Measurements from ENCODE around the gene UAP1. TPM values are rescaled to one million over a fixed set of nuclear protein-coding genes. Genes with fewer than 3 reads are reported as not detected.
A peak's percentile ranks its signal among the peaks of the same experiment; 100 is the strongest.

UAP1 gene
- total RNA-seq, 1 donor from 2014 or later, result 58.2 TPM

DNA sequence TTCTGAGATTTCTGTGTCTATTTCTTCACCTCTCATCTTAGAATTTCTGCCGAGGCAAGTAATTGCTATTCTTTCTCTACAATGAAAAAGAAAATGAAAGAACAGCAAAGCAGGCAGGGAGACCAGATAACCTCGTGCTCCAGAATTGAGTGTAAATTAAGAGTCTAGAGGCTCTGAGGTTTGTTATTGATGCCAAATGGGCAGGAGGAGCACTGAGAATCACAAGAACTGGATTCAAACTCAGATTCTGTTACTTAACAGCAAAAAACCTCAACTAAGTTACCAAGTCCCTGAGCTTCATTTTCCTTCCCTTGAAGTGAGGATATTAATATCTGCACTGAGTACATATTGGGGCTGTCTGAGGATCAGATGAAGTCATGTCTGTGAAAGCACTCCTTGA lies 65.2 kb downstream of the UAP1 start:
- no peak overlapping the region for H3K4me3 ChIP-seq (ENCODE audit: low read depth, low read length)

DNA sequence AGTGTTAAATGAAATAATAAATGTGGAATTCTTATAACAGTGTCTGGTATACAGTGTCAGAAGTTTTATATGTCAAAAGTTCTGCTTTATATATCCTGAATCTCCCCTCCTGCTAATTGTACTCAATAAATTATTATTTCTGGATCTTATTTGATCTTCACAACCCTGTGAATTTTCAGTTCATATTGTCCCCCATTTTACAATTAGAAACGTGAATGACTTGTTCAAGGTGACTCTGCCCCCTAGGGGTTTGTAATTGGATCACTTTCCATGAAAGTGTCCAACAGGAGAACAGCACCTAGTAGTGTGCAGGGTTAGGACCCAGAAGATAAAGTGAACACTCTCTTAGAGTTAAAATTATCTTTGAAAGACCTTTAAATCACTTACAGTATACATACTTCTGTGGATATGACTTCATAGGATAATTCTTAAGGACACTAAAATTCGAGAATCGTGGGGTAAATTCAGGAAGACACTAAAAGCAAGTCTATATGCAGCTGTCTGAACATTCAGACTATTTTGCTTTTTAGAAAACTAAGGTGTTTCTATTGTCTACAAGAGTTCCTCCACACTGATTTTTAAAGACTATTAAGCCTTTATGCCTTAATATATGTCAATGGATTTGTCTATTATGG lies 66.3 kb downstream of the UAP1 start:
- H3K4me3 ChIP-seq (ENCODE audit: low read depth, low read length), result no peak overlapping the region
- TF ChIP-seq, protein P1, sequence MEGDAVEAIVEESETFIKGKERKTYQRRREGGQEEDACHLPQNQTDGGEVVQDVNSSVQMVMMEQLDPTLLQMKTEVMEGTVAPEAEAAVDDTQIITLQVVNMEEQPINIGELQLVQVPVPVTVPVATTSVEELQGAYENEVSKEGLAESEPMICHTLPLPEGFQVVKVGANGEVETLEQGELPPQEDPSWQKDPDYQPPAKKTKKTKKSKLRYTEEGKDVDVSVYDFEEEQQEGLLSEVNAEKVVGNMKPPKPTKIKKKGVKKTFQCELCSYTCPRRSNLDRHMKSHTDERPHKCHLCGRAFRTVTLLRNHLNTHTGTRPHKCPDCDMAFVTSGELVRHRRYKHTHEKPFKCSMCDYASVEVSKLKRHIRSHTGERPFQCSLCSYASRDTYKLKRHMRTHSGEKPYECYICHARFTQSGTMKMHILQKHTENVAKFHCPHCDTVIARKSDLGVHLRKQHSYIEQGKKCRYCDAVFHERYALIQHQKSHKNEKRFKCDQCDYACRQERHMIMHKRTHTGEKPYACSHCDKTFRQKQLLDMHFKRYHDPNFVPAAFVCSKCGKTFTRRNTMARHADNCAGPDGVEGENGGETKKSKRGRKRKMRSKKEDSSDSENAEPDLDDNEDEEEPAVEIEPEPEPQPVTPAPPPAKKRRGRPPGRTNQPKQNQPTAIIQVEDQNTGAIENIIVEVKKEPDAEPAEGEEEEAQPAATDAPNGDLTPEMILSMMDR (conservative IDR thresholded peaks at IDR 0.05; ENCODE audit: low read depth, low read length), result peak; percentile 68
- no peak for DNase-seq (ENCODE audit: low read depth)

More for the DNA sequence above, 65.2 kb downstream of the UAP1 start:
- DNase-seq (ENCODE audit: low read depth), result no peak
- TF ChIP-seq, protein P1 (conservative IDR thresholded peaks at IDR 0.05; ENCODE audit: low read depth, low read length), result no peak

DNA sequence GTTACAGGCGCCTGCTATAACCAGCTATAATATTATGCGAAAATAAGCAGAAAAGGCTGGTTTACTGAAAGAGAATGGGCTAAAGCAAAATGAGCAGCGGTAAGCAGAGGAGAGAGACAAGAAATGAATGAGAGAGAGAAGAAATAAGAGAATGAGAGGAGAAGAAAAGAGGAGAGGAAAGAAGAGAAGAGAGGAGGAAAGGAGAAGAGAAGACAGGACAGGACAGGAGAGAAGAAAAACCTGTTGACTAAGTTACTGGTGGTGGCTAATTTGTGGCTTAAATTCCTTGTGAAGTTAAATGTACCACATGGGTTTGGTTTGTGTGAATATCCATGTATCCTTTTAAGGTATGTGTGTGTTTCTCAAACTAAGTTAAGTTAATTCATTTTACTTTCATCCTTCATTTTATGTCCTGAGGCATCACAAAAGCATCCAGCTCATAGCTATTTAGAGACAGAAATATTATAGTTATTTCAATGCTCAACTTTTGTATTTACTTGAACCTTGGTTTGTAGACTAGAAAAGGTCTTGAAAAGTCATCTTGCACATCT lies 67.6 kb downstream of the UAP1 start:
- no peak overlapping the region for H3K4me3 ChIP-seq (ENCODE audit: low read depth, low read length)
- no peak for DNase-seq (ENCODE audit: low read depth)
- TF ChIP-seq, protein P1 (conservative IDR thresholded peaks at IDR 0.05; ENCODE audit: low read depth, low read length), result no peak

DNA sequence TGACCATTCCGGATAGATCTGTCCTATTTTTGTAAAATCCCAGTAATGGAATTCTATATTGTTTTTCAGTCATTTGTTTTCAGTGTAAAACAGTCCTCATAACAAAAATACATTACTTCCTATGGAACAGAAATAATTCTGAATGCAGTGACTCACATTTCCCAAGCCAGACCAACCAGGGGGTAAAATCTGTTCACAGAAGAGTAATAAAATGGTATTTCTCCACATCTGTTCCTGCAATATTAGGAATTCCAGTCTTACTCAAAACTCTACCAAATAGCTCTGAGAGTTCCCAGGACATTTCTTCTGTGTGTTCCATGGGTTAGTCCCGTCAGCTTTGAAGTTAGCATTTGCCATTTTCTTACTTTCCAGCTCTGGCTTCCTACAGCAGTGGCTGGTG lies 68.1 kb downstream of the UAP1 start:
- DNase-seq (ENCODE audit: low read depth), result no peak
- H3K4me3 ChIP-seq (ENCODE audit: low read depth, low read length), result no peak overlapping the region
- TF ChIP-seq, protein P1 (conservative IDR thresholded peaks at IDR 0.05; ENCODE audit: low read depth, low read length), result no peak

DNA sequence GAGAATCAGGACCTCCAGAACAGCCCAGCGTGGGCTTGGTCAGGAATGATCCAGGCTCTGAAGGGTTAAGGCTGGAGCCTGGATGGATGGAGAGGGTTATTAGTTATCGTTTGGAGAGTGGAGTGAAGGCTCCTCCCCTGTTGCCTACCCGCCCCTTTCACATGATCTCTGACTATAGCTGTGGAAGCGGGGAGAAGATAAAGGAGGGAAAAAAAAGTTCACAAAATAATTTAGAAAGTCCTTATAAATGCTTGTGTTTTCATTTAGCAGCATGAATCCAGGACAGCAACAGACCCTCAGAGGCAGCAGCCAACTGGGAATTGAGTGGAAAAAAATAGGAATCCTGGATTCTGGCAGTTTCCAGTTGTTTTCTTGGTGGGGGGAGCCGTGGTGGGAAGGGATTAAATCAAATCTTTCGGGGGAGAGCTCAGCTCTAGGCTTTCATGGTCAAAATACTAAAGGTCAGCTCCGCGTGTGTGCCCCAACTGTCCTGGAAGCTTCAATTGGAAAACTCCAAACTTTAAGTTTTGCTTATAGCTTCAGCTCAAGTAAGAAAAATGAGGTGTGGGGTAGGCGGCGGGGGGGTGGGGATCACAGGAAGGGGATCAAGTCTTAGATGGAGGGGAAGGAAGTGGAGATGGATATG lies 70.1 kb downstream of the UAP1 start:
- H3K4me3 ChIP-seq (ENCODE audit: low read depth, low read length), result no peak overlapping the region
- TF ChIP-seq, protein P1 (conservative IDR thresholded peaks at IDR 0.05; ENCODE audit: low read depth, low read length), result no peak
- DNase-seq (ENCODE audit: low read depth), result no peak

DNA sequence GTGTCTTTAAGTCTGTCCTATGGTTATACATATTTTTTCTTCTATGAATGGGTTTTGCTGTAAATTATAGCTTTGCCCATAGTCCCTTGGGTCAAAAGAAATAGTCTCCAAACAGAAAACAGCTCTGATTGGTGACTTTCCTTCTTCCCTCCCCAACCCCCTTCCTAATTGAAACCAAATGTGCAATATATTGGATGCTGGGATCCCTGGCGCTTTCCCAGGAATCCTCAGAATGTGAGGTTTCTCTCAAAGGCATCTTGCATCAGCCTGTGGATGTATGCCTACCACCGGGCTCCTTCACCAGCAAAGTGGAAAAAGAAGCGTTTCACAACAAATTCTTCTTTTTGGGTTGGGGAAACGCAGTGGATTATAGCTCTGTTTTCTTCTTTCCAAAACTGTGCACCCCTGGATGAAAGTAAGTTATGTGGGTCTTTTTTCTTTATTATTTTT lies 70.7 kb downstream of the UAP1 start, which contains the start of gene DDR2:
TSS of gene DDR2 (plus strand) at position 248 of the 450 bp plus-strand sequence. CDS start 86,600 bp downstream, outside the sequence.
- TF ChIP-seq, protein P1 (conservative IDR thresholded peaks at IDR 0.05; ENCODE audit: low read depth, low read length), result no peak
- no peak within 1 kb of the TSS for H3K4me3 ChIP-seq (ENCODE audit: low read depth, low read length)
- DNase-seq (ENCODE audit: low read depth), result no peak
